NCI-H2029 treated with DMSO at 0.1 percent for 48 hours (cell line): Measurements from ENCODE around the gene SRXN1.

ENCODE experiments used
- DNase-seq: peaks from one replicate; lab custom pipeline; 2025; lab: John Stamatoyannopoulos, UW

SRXN1 gene

DNA sequence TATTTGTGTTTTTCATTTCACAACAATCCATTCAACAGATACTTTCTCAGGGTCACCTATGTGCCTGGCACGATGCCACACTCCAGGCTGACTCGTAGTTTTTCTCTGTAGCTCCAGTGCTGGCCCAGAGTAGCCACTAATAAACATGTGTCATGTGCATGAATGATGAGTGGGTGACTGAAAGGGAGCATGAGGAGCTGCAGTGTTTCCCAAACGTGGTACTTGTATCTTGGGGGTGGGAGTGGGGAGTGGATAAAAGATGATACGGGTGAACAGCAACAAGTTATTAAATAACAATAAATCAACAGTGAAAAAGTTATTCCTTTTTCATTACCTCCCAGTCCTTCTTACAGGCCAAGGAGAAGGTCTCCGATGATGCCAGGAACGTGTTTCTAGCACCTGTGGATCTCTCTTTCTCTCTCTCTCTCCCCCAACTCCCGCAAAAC, 17.1 kb downstream of the SRXN1 start:
- no peak for DNase-seq

DNA sequence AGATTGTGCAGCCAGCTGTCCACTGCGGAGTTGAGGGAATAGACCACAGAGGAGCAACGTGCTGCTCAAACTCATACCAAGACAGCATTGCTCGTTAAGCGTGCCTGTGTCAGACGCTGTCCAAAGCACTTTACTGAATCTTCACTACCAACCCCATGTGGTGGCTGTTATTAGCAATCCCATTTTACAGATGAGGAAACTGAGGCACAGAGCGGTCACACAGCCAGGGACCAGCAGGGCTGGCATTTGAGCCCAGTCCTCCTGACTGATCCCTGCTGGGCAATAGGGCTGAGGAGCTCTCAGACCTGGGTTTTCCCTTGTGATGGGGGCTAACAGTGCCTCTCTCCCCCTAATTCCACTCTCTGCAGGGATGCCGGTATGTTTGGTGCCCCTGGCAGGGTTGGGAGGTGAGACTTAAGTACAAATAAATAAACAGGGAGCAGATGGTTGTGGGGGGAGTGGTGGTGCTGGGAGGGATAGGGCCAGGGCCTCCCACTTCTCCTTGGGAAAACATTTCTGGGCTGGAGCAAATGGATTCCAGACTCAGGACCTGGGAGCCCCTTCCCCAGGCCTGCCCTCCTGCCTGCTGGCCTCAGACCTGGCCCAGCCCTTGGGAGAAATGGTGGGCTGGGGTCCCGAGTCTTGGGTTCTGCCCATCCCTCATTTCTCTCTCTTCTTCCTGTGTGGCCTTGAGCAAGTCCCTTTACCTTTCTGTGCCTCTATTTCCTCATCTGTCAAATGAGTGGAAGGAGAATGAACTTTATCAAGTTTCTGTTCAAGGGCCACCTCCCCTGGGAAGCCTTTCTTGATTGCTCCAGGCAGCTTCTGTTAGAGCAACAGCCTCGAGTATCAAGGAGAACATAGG, 17.7 kb downstream of the SRXN1 start:
- no peak for DNase-seq

DNA sequence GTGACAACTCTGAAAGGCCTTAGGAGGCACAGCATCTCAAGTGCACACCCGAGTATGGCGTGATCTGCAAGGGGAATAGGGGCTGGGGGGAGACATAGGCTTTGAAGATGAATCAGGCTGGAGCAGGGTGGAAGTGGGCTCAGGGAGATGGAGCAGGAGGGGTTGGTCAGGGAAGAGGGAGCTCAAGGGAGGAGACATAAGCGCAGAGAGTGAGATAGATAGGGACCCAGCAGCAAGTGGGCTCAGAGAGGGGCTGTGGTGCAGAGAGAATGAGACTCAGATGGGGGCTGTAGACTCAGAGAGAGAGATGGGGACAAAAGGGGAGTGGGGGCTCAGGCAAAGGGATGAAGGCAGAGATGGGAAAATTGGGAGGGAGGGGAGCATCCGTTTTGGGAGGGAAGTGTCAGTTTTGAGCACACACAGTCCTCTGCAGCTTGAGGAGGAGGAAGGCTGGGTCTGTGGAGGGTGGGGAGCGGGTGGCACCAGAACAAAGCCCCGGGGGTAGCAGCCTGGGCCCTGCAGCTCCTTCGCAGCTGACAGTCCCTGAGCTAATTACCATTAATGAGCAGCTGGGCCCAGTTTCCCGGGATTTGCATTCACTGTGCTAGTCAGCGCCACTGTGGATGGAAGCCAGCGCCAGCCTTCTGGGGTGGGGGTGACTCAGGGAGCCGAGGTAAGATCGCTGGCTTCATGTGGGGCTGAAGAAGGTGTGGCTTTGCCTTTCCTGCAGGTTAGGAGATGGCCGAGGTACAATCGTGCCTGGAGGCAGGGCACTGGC, 18.7 kb downstream of the SRXN1 start:
- no peak for DNase-seq

DNA sequence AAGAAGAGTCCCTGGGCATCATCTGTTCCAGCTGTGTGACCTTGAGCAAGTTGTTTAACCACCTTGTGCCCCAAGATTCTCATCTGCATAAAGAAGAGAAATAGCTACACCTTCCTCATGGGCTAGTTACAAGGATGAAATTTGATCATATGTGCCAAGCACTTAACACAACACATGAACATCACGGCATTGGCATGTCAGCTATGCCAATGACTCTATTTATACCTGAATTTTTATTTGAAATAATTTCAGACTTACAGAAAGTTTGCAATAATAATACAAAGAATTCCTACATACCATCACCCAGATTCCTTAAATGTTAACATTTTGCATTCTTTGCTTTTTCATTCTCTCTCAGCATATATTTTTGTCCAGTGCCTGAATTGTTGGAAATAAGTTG, 21.9 kb downstream of the SRXN1 start:
- DNase-seq, result no peak

DNA sequence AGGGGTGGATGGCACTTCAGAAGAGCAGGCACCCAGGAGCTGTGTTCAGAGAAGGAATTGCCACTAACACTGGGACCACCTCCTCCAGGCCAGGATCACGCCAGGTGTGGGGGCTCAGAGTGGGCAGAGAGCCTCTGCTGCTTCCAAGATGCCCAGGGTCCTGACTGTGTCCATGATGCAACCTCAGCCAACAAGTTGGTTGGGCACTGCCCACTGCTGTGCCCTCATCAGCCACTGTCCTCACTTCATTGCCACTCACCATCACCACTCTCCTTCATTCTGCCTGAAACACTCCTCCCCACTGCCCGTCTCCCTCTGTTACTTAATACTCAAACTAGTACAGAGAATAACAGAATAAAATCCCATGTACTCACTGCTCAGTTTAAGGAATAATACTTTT, 26.4 kb downstream of the SRXN1 start:
- DNase-seq, result no peak

DNA sequence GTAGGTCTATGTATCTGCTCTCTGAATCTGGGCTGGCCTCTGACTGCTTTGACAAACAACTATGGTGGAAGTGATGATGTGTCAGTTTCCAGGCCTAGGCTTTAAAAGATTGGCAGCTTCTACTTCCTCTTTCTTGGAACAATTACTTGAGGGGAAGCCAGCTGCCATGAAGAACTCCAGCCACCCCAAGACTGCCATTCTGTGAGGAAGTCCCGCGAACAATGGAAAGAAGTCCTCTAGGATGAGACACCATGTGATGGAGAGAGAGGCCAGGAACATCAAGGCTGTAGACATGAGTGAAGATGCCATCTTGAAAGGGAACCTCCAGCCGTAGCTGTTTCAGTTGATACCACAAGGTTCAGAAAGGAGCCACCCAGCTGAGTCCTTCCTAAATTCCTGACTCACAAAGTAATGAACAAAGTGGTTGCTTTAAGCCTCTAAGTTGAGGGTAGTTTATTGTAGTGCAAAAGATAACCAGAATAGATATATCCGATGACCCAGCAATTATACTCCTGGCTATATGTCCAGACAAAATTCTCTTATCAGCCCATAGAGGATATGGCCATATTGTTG, 27.6 kb downstream of the SRXN1 start:
- no peak for DNase-seq

DNA sequence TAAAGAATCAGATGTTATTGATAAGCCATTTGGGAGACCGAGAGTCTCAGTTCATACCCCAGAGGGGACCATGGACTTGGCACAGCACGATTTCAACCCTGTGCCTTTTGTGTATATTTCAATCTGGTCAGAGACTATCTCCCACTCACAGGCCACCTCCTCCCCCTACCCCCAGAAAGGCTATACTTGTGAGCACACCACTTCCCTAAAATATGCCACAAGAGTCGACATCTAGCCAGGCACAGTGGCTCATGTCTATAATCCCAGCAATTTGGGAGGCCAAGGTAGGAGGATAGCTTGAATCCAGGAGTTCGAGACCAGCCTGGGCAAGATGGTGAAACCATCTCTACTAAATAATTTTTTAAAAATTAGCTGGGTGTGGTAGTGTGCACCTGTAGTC, 29.3 kb downstream of the SRXN1 start:
- DNase-seq, result no peak

DNA sequence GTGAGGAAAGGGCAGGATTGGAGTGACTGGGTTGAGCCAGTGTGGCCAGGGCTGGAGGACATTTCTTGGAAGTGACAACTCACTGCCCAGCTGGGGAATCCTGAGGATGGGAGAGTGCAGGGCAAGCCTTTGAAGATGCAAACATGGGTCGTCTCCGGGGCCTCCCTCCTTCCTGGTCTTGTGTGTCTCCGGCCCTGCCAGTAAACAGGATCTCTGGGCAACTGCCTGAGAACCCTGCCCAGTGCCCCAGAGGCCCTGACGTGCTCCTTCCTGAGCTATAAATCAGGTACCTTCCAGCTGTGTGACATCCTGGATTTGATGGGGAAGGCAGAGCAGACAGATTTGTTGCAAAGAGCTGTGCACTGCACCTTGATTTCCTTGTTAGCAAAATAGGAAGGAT, 30.0 kb downstream of the SRXN1 start:
- DNase-seq, result no peak

DNA sequence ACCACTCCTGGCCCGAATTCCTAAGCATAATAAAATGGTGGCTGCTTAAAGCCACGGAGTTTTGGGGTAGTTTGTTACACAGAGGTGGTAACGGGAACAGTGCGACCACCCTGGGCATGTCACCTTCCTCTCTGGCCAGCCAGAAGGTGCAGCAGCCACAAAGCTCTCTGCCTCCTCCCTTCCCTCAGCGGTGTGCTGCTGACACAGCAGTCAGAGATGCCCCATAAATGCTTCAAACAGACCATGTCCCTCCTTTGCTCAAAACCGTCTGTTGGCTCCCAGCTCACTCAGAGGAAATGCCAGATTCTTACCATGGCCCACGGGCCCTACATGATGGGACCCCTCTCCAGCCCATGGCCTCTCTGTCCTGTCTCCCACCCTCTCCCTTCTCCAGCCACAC, 30.8 kb downstream of the SRXN1 start:
- DNase-seq, result no peak

DNA sequence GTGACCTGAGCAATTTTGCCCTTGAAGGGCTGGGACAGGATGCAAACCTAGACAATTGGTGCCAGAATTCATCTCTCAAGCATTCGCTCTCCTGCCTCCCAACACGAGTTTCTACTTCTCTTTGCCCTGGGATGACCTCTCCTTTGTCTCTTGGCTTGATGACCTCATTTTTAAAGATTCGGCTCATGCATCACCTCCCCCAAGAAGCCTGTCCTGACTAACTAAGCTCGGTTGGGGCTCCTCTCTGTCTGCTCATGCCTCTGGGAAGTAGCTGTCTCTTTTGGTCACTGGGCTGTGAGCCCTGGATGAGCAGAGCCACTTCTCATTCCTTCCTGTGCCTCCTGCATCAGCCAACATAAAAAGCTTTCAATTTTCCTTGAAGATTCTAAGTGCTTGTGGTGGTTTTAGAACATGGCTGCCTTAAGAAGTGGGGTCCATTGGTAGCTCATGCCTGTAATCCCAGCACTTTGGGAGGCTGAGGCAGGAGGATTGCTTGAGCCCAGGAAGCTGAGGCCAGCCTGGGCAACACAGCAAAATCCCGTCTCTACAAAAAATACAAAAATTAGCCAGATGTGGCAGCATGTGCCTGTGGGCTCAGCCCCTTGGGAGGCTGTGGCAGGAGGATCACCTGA, 31.8 kb downstream of the SRXN1 start:
- no peak for DNase-seq

DNA sequence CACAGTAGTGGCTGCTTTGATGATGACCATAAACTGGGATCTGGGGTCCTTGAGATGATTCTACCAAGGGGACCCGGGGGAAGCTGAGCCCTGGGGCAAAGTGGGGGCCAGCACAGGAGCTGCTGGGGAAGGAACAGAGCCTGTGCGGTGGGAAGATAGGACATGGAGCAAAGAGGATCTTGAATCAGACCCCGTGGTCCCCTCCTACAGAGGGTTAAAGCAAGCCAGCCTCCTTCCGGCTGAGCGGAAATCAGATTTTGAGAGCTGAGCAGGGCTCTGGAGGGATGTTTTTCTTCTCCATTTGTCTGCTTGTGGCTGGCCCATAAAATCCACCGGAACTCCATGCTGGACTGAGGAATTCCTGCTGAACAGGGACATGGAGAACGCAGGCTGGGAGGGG, 32.8 kb downstream of the SRXN1 start:
- no peak for DNase-seq

DNA sequence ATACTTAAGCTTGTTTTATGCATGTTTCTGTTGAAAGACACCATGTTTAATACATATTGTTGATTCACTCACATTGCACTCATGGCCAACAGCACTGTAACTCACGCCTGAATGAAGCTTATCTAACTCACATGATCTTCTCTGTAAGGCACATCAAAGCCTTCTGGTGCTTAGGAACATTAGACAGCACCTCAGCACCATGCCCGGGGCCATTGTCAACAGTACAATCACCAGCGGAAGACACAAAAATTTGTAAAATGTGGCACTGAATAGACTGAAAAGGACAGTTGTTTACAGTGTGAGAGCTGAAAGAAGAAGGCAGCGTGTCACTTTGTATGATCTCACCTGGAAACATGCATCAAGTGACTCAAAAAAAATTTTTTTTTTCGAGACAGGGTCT, 34.0 kb downstream of the SRXN1 start:
- DNase-seq, result no peak

DNA sequence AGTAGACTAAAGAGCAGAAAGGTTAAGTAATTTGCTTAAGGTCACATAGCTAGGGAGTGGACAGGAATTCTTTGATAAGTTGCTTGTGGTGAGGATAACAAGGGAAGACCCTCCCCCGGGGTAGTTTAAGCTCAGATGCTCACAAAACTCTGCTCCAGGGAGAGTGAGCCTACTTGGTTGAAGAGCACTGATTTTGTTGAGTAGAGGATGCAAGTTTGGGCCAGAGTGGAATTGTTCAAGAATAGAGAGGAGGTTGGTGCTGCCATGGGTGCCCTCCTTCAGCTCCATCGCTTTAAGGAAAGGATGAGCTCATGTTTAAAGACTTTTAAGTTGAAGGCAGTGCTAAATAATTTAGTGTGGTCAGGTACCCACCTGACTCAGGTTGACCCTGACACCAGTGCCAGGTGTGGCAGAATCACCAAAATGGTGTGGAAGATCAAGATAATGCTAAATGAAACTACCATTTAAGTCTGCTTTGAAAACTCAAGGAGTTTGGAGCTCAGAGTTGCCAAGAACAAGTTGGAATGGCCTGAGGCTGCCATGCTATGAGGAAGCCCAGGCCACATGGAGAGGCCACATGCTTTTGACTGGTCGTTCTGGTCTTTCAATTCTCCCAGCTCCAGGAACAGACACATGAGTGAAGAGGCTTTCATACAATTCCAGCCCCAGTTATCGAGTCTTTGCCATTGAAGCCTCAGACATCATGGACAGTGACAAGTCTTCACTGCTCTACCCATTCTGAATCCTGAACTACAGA, 34.9 kb downstream of the SRXN1 start:
- DNase-seq, result no peak

DNA sequence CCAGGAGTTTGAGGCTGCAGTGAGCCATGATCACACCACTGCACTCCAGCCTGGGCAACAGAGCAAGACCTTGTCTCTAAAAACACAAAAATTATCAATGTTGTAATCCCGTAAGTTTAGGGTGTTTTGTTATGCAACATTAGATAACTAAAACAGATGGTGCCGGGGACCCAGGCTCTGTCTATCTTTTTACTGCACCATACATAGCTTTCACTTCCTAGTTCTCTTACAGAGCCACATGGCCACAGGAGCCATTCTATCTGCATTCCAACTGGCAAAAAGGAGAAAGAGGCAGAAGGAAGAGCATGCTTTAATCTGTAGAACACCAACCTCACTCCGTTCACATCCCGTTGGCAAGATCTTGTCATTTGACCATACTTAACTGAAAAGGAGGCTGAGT, 37.5 kb downstream of the SRXN1 start:
- no peak for DNase-seq

DNA sequence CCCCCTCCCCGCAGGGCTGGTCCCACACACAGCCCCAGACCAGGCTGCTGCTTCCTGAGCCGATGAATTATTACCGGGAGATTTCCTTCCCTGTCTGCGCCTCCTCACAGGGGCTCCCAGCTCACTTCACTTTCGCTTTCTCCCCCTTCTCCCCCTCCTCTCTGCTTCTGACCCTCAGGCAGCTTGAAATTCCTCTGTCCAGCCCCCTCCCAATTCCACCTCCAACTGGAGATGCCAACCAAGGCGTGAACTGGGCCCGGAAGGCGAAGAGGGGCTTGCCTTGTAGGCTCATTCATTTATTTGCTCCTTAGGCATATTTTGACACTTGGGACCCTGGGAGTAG, 41.2 kb downstream of the SRXN1 start:
- no peak for DNase-seq

DNA sequence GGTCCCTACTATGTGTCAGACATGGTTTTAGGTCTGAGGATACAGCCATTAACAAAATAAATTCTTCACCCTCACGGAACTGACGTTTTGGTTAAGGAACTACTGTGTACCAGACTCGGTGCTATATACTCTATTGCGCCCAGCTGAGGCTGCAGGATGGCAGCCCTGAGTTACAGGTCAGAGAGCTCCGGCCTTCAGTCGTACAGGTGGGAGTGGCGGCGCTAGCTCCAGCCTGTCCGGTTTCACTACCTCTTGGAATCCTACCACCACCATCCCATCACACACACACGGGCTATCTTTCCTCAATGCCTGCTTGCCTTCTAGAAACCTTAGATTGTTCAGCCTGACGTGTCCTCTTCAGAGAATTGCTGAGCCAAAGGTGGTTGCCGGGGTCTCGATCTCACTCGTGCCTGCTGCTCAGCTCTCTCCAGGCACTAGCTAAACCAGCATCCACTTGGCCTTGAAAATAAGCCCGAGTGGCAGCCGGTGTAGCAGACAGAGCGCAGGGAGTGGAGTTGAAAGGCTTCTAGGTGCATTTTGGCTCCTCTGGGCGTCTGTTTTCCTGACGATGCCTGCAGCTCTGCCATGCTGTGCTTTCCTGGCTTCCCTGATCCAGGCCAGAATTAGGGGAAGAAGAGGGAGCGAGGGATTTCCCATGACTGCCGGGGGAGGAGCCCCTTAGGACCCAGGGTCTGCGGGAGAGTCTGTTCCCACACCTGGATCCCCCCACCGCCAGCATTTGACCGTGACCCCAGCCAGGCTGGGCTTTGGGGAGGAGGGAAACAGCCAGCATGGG, 41.8 kb downstream of the SRXN1 start:
- no peak for DNase-seq

DNA sequence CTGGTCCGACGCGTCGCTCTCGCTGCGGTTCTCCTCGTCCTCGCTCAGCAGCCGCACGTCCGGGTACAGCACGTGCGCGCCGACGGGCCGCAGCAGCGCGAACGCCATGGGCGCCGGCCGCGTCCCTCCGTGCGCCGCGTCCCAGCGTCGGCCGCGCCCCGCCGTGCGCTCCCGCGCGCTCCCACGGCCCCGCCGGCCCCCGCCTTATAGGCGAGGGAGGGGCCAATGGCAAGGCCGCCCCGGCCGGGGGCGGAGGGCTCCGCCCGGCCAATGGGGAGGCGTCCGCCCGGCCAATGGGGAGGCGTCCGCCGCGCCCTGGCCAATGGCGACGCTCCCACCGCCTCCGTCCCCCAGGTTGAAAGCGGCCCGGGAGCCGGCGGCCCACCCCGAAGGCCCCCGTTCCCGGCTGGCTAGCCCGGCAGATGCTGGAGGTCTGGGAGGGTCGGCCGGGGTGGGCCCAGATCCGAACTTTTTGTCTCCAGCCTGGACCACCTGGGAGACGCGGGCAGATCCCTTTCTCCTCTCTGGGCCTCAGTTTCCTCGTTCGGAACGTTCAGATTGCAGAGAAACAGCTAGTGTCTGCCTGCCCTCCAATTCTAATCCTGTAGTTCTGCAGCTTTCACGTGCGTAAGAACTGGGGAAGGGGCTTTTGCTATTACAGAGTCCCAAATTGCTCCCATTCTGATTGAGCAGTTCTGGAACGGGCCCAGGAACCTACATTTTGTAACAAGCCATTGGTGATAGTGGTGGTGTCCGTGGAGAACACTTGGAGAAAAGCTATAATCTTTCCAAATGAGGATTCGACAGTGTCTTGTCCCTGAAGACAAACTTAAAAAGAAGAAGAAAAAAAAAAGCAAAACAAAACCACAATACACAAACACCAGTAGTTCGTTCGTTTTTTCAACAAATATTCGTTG, 42.6 kb downstream of the SRXN1 start, which contains the start of gene TCF15:
Gene TCF15 (minus strand): TSS at position 180 of the 917 bp plus-strand sequence. CDS start 72 bp downstream, at position 108.
- DNase-seq, result no peak

DNA sequence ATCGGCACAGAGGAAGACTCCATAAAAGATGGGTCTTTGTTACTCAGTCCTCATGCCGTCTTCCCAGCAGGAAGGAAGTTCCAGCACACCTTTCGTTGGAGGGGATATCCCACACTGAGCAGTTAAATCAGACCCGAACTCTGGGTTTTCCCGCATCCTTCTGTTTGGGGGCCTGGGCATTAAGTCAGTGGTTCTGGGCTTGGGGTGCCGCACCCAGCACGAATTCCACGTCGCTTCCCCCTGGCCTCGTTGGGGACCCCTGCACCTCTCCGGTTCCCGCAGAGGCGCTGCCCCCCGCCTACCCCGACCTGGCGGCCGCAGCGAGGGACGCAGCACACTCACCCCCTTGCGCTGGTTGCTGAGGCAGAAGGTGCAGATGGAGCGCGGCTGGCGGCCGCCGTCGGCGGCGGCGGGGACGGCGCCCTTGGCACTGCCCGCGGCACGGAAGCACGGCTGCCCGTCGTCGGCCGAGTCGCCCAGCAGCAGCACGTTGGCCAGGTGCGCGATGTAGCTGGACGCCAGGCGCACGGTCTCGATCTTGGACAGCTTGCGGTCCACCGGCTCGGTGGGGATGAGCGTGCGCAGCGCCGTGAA, 43.5 kb downstream of the SRXN1 start:
- no peak for DNase-seq

DNA sequence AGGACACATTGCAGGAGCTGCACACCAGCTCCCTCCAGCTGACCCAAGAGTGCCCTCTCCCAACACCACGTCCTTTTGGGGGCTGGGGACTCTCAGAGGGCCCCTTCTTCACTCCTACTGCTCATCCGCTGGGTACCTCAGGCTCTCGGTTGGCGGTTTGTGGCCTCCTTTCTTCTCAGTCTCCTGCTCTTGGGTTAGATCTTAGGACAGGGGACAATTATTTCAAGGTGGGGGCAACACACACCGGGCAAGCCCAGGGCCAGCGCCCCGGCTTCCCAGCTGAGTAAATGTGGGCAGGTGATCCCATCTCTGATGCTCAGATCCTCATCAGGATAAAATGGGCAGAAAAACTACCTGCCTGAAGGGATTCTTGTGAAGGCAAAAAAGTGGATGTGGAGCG, 44.0 kb downstream of the SRXN1 start:
- DNase-seq, result no peak
